OCI-LY3 (cell line): Measurements from ENCODE around the gene PRKAA2.

Experiments
- EZH2phosphoT487 ChIP-seq: fragments of 200-600 bp; shearing (Covaris generic); IDR thresholded peaks from 2 replicates; pipeline ENCODE4 v1.6.1; 2018; ENCODE audit warnings: antibody characterized with exemption, mixed run types, low read depth
- TF ChIP-seq, protein P1 (sequence below): fragments of 200-600, 300-600 bp; sonication (generic); IDR thresholded peaks from 2 replicates; pipeline ENCODE4 v1.5.1; 2014; ENCODE audit warnings: antibody characterized with exemption, low read length, low read depth

DNA sequence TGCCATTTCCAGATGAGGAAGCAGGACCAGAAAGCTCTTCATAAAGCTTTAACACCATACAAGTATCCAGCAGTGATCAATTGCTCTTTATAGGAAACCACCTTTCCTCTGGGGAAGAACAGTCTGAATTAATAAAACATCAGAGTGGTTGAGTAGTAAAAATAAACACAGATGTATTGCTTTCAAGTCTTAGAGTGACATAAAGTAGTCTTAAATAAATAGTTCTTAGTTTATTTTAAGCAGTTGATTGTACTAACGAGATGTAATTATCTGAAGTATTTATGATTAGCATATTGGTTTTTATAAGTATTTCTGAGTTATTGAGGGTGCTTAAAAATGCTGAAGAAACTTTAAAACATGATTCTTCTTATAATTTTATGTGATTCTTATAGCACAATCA, 67.0 kb downstream of the PRKAA2 start:
- TF ChIP-seq, protein P1, sequence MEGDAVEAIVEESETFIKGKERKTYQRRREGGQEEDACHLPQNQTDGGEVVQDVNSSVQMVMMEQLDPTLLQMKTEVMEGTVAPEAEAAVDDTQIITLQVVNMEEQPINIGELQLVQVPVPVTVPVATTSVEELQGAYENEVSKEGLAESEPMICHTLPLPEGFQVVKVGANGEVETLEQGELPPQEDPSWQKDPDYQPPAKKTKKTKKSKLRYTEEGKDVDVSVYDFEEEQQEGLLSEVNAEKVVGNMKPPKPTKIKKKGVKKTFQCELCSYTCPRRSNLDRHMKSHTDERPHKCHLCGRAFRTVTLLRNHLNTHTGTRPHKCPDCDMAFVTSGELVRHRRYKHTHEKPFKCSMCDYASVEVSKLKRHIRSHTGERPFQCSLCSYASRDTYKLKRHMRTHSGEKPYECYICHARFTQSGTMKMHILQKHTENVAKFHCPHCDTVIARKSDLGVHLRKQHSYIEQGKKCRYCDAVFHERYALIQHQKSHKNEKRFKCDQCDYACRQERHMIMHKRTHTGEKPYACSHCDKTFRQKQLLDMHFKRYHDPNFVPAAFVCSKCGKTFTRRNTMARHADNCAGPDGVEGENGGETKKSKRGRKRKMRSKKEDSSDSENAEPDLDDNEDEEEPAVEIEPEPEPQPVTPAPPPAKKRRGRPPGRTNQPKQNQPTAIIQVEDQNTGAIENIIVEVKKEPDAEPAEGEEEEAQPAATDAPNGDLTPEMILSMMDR: no peak
- TF ChIP-seq EZH2phosphoT487: no peak
